GM18520 (cell line): Measurements from ENCODE around the gene PIK3AP1.

Experiments used
- ATAC-seq: cut with Tn5 transposase; IDR thresholded peaks from one replicate; pipeline ENCODE4 v1.9.1; 2021; ENCODE audit not compliant: unreplicated experiment

The PIK3AP1 gene

GRCh38 chr10:96646751-96647166 lies 73.6 kb downstream of the PIK3AP1 start:
- ATAC-seq, result no peak

GRCh38 chr10:96646301-96646700 lies 74.0 kb downstream of the PIK3AP1 start:
- no peak for ATAC-seq

DNA sequence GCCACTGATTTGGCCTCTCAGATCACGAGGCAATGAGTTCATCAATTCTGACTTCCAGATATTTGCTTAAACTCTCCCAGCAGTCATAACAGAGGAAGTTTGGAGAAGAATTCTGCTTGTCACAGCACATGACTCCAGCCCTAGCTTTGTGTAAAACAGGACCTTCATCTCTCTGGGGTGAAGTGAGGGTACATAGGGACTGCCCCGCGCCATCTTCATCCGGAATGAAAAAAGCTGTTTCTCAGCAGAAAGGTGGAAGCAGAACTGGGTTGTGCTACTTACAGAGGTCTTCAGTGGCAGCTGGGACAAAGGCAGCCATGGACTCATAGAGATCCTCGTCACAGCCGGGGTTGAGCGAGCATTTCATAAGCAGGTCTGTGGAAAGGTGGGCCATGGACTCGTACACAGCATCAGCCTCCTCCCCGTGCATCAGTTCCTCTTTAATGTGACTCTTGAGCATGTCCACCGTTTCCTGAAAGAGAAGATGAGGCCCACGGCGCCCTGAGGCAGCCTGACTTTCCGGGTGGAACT lies 75.1 kb downstream of the PIK3AP1 start:
- ATAC-seq, result no peak

DNA sequence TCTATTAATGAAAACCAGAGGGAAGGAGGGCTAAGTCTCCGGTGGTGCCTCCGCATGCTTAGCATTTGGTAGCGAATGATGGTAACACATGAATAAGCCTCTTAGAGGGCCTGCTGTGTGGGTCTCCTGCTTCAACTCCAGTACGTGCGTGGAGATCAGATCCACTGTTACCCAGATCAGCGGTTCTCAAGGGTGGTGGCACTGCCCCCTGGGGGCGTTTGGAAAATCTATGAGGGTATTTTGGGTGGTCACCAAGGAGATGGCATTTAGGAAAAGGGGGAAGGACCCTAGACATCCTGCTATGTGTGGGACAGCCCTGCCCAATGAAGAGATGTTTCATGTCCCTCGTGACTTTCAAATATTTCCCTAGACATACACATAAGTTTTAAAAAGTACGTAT lies 76.4 kb downstream of the PIK3AP1 start:
- no peak for ATAC-seq

- ATAC-seq, result no peak
Measured at GRCh38 chr10:96642973-96643372, 77.3 kb downstream of the PIK3AP1 start.

- no peak for ATAC-seq
Measured at GRCh38 chr10:96642530-96642929, 77.8 kb downstream of the PIK3AP1 start.

DNA sequence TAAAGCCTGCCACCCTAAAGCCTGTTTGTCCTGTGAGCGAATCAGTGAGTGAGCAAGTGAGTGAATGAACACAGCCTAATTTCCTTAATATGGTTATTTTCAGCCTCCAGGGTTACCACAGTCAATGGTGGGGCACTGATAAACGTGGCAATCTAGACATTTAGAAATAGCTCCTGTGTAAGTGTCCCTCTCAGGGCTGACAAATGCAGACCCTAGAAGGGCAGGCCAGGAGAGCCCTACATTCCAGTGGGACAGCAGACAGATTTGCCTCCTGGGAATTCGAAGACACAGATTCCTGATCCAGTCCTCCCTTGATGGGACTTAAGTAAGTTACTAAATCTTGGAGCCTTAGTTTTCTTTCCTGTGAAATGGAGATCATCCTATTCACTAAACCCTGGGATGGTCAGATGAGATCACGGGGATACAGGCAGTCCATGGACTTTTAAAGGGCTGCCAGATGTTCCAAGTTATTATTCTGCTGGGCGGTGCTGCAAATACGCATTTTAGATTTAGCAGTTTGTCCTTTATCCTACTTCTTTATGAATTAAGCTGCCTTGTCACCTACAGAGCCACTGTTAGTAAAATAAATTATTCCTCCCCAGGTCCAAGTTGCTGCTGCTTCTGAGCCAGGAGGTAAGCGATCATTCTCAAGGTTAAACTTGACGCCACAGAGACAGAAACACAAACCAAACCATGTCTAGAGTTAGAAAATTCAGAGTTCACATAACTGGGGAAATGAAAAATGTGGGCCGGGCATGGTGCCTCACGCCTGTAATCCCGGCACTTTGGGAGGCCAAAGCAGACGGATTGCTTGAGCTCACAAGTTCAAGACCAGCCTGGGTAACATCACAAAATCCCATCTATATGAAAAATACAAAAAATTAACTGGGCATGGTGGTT lies 78.7 kb downstream of the PIK3AP1 start:
- ATAC-seq, result no peak

- ATAC-seq, result no peak
Measured at GRCh38 chr10:96639899-96640298, 80.4 kb downstream of the PIK3AP1 start.

DNA sequence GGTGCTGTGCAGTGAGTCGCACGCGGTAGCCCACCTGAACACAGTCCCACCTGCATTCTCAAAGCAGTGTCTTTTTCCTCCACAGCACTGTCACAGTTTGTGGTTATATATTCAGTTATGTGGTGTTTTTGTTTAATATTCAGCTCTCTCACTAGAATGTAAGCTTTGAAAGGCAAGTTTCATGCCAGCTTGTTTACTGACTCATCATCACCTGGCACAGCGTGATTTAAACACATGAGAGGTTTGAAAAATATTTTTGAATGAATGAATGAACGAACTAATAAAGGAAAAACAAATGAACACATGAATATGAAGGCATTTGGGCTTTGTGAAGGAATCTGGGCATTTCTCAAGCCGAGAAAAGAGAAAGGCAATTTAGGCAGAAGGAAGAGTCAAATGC lies 81.6 kb downstream of the PIK3AP1 start:
- no peak for ATAC-seq

GRCh38 chr10:96638120-96638519 lies 82.2 kb downstream of the PIK3AP1 start:
- ATAC-seq, result no peak

- no peak for ATAC-seq
Measured at GRCh38 chr10:96637709-96638108, 82.6 kb downstream of the PIK3AP1 start.

GRCh38 chr10:96636551-96636950 lies 83.8 kb downstream of the PIK3AP1 start:
- ATAC-seq, result no peak

- ATAC-seq, result no peak
Measured at GRCh38 chr10:96632974-96633710, 87.2 kb downstream of the PIK3AP1 start.

DNA sequence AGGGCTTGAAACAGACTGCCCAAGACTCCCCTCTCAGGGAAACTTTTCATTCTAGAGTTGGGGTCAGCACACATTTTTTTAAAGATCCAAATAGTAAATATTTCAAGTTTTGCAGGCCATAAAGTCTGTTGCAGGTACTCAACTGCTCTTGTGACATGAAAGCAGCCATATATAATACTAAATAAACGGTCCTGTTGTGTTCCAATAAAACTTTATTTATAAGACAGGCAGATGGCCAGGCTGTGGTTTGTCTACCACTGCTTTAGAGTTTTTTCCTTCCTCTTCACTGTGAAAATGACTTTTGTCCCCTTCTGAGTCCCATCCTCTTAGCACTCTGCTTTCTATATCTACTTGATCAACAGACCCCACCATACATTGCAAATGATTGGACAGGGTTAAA lies 93.0 kb downstream of the PIK3AP1 start:
- ATAC-seq, result no peak

DNA sequence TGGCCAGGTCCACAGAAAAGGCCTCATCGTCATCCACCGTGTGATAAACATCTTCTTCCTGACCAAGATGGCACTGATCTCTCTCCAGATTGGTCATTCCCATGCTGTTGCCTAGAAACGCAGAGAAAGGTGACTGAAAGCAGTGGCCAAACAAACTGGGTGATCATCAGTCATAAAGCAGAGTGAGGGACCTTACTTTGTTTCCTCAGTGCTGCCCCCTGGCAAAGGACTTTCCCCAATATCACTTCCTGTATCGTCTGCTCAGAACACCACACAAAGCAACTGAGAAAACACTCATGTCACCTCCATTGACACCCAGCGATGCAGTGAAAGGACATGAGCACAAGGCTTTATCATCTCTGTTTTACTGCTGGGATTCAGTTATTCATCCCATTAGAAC lies 93.5 kb downstream of the PIK3AP1 start:
- no peak for ATAC-seq

DNA sequence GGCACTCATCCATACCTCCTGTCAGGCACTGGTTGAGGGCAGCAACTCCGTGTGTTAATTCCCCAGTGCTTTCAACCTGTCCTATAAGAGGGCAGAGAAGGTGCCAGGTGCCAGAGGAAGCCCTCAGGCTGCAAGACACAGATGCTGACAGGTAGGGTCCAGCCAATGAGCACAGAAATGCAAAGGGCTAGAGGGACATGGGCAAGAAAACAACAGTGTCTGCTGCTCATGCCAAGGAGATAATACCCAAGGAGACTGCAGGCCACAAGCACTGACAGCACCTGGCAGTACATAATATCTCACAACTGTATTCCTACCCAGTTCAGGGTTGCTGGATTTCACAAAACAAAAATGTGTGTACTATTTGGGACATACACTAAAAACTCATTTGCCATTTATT lies 95.1 kb downstream of the PIK3AP1 start:
- ATAC-seq, result no peak

- no peak for ATAC-seq
Measured at GRCh38 chr10:96622013-96622787, 98.1 kb downstream of the PIK3AP1 start.

- ATAC-seq, result no peak
Measured at GRCh38 chr10:96619796-96620773, 100.2 kb downstream of the PIK3AP1 start.

GRCh38 chr10:96619120-96619519 lies 101.2 kb downstream of the PIK3AP1 start:
- no peak for ATAC-seq

- ATAC-seq, result no peak
Measured at GRCh38 chr10:96618653-96619052, 101.7 kb downstream of the PIK3AP1 start.
